Neural cell (in vitro differentiated cells): Measurements from ENCODE around the gene ADAMTS8.
A peak's percentile ranks its signal among the peaks of the same experiment; 100 is the strongest.

Experiments used
- CTCF ChIP-seq: fragments of 450-650 bp; IDR thresholded peaks from 2 replicates; pipeline ENCODE4 v1.5.1; 2014; ENCODE audit warnings: antibody characterized with exemption, mild to moderate bottlenecking, moderate library complexity; ENCODE audit not compliant: poor library complexity, severe bottlenecking
- EP300 ChIP-seq: fragments of 450-650 bp; conservative IDR thresholded peaks from 2 replicates; pipeline ENCODE4 v1.6.1; 2014; ENCODE audit warnings: antibody characterized with exemption, mild to moderate bottlenecking, moderate library complexity; ENCODE audit not compliant: poor library complexity, severe bottlenecking
- POLR2AphosphoS5 ChIP-seq: IDR thresholded peaks from 2 replicates; pipeline ENCODE4 v1.6.1; 2012
- SMC3 ChIP-seq: fragments of 450-650 bp; conservative IDR thresholded peaks from 2 replicates; pipeline ENCODE4 v1.6.1; 2014; ENCODE audit warnings: antibody characterized with exemption, mild to moderate bottlenecking, moderate library complexity; ENCODE audit not compliant: poor library complexity
- TAF1 ChIP-seq: IDR thresholded peaks from 2 replicates; pipeline ENCODE4 v1.6.1; 2012; ENCODE audit warnings: low read depth

DNA sequence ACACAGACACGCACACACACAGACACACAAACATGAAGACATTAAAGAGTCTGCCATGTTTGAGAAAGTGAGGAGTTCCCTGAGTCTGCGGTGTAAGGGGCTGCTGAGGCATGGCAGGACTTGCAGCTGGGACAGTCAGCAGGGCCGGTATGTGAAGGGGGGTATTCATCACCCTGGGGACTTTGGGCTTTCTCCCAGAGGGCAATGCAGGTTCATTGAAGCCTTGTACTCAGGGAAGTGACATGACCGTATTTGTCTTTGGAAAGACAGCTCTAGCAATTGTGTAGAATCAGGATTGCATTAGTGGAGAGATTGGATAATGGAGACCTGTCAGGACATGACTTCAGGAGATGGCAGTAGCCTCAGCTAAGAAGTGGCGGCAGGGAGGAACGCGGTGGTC lies 9.4 kb upstream of the ADAMTS8 start:
- TF ChIP-seq SMC3 (no peak), POLR2AphosphoS5 (peak; percentile 78), CTCF (no peak), TAF1 (no peak), EP300 (peak; percentile 87)
